Ectodermal cell (in vitro differentiated cells): ENCODE measurements around the gene TMIGD3.

Experiments used
- H3K27ac ChIP-seq: 2 replicates; pipeline ENCODE4 v1.7.0; 2013; ENCODE audit warnings: mild to moderate bottlenecking, low read depth, low read length; ENCODE audit not compliant: insufficient read depth, poor library complexity, severe bottlenecking
- H3K27me3 ChIP-seq: 2 replicates; pipeline ENCODE4 v1.7.0; 2013; ENCODE audit warnings: mild to moderate bottlenecking, low read length; ENCODE audit not compliant: insufficient read depth, control insufficient read depth, poor library complexity, severe bottlenecking
- H3K36me3 ChIP-seq: one replicate; pipeline ENCODE4 v1.7.0; 2013; ENCODE audit warnings: low read length; ENCODE audit not compliant: control insufficient read depth, insufficient read depth
- H3K4me1 ChIP-seq: one replicate; pipeline ENCODE4 v1.7.0; 2013; ENCODE audit warnings: low read length; ENCODE audit not compliant: control insufficient read depth, insufficient read depth
- H3K4me3 ChIP-seq: 2 replicates; pipeline ENCODE4 v1.7.0; 2013; ENCODE audit warnings: low read depth, low read length, control low read depth; ENCODE audit not compliant: insufficient read depth
- H3K9me3 ChIP-seq: 2 replicates; pipeline ENCODE4 v1.7.0; 2013; ENCODE audit warnings: mild to moderate bottlenecking, low read length, moderate library complexity; ENCODE audit not compliant: control insufficient read depth
- WGBS, 2 experiments: methylation state at CpG; one replicate each; pipeline ENCODE4 v1.1.7; 2013; ENCODE audit warnings: missing lambda C conversion rate in 2 of 2; 5-methylcytosine and 5-hydroxymethylcytosine counted together

TMIGD3 gene

DNA sequence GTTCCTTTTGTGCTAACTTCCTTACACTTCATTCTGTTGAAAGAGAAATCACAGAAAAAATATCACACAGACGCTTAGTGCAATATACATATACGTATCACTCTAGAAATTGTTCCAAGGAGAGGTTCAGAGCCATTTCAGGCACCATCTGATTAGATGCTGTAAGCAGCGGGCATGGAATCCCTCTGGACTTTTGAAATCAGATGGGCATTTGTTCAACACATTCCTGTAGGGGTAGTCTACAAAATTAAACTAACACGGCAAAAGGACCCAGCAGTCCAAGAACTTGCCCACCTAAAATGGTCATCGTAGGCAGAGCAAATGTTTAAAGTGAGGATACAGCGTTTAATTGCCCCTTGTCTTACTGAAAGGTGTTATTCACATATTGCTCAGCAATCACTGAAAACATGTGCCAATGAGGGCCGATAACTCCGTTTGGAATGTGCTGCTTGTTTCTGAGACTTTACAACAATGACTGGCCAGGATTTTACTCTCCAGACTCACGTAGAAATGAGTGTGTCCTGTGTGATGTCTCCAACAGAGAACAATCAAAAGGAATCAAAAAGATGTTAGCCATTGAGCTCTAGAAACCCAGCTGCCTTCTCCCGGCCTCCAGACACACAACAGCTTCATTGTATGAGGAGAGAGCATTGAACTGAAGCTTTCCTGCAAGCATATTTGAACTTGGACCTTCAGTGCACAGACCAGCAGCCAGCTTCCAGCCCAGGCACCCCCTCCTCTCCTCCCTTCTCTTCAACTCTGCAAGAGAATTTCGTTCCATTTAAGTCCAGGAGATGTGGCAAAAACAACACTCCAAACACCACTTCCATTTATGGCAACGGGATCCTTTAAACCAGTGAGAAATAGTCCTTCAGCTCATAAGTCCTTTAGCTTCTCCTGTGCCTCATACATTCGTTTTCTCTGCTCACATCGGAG, 32.1 kb upstream of the TMIGD3 start:
- H3K4me1 ChIP-seq, result peaks cover 4% of the 10 kb centered on the region
- H3K27me3 ChIP-seq, result no peaks in the 10 kb centered on the region
- H3K4me3 ChIP-seq, result no peak overlapping the region
- WGBS, 2 experiments, result 87 to 88% methylated on average over 12 to 14 of the region's 14 CpGs
- no peak overlapping the region for H3K27ac ChIP-seq
- H3K9me3 ChIP-seq, result no peaks in the 10 kb centered on the region
- no peaks in the 10 kb centered on the region for H3K36me3 ChIP-seq

GRCh38 chr1:111520053-111520452, 16.6 kb upstream of the TMIGD3 start:
- Histone ChIP-seq H3K9me3 (no peaks in the 10 kb centered on the region), H3K36me3 (no peaks in the 10 kb centered on the region), H3K27ac (no peak overlapping the region), H3K4me1 (no peaks in the 10 kb centered on the region), H3K4me3 (no peak overlapping the region), H3K27me3 (no peaks in the 10 kb centered on the region)
- 95 to 99% methylated on average over 3 of the region's 3 CpGs for WGBS, 2 experiments

DNA sequence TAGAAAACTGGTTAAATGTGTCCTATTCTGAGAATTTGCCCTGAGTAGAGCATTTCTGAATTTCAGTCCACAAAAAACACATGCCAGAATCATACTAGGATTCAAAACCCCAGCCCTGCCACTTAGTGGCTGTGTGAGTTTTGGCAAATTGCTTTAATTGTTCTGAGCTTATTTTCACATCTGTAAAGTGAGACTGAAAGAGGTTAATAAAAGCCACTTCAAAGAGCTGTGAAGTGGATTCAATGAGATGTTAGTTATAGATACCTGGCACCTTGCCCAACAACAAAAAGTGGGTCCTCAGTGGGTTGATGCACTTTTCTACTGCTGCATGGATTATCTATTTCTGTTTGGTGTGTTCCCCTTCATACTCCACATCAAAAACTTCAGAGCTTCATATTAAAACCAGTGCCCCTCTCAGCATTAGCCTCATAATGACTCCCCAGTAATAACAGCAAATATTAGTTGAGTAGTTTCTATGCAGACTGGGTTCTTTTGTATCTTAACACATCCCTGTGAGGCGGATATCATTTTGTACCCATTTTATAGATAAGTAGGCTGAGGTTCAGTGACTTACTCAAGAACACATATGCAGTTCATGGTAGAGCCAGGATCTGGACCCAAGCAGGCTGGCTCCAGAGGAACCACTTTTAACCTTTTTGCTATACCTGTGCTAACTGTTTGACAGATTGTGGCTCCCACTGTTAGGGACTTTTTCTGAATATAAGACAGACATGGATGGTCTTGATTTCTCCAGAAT, 14.2 kb upstream of the TMIGD3 start:
- H3K27me3 ChIP-seq, result no peaks in the 10 kb centered on the region
- no peaks in the 10 kb centered on the region for H3K36me3 ChIP-seq
- H3K9me3 ChIP-seq, result no peaks in the 10 kb centered on the region
- no peak overlapping the region for H3K27ac ChIP-seq
- H3K4me1 ChIP-seq, result no peaks in the 10 kb centered on the region
- no peak overlapping the region for H3K4me3 ChIP-seq
- WGBS, 2 experiments, result 85 to 96% methylated on average over 1 of the region's 1 CpG

DNA sequence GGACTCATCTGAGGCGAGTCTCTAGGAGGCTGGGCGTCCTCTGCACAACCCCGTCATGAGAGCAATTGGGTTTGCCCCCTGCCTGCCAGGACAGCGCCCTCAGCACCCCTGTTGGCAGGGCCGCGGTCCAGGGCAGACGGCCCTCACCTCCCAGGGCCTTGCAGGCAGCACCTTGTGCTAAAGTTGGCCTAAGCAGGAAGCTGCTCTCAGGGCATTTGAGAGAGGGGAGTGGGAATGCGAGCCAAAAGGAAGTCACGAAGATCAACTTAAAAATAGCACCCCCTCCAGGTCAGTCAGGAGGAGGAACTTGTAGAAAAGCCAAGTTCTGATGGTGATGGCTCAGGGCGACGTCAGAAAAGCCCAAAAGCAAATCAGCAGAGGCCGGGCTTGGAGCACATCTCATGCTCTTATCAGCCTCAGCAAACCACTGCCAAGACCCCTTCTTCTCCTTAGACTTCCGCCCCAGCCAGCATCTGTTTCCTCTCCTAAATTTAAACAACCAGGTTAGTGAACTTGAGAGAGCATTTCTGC, 12.6 kb upstream of the TMIGD3 start:
- H3K4me1 ChIP-seq, result no peaks in the 10 kb centered on the region
- H3K4me3 ChIP-seq, result no peak overlapping the region
- H3K36me3 ChIP-seq, result no peaks in the 10 kb centered on the region
- no peak overlapping the region for H3K27ac ChIP-seq
- H3K9me3 ChIP-seq, result no peaks in the 10 kb centered on the region
- WGBS, 2 experiments, result 87 to 90% methylated on average over 13 of the region's 13 CpGs
- H3K27me3 ChIP-seq, result no peaks in the 10 kb centered on the region

- Histone ChIP-seq H3K27me3 (no peaks in the 10 kb centered on the region), H3K36me3 (no peaks in the 10 kb centered on the region), H3K27ac (no peak overlapping the region), H3K4me3 (no peak overlapping the region), H3K9me3 (no peaks in the 10 kb centered on the region), H3K4me1 (no peaks in the 10 kb centered on the region)
- 94% methylated on average over 40 of the region's 40 CpGs for WGBS, 2 experiments
Observed at GRCh38 chr1:111515291-111516004, 12.0 kb upstream of the TMIGD3 start.

DNA sequence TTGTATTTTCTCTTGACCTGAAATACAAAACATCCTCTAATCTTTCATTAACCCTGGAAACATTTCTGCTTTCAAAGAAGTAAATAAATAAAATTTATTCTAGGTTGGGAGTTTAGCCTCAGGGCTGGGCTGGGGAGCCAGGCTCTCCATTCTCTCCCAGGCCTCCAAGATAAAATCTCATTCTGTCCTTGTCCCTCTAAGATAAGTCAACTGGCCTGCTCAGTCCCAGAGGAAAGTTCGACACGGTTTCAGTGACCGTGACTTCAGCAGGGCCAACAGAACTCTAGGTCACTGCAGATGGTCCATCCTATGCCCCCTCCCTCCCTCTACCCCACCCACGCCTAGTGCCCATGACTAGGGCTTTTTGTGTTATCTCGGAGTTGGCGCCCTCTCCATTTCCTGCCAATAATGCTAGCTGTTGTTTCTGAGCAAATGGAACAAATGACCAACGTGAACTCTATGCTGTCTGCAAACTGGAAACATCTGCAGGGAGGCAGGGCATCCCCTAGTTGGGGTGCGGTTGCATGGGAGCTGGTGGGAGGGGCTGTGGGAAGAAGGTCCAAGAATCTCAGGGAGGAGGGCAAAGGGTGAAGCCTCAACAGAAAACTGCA, 10.1 kb upstream of the TMIGD3 start:
- no peaks in the 10 kb centered on the region for H3K9me3 ChIP-seq
- no peak overlapping the region for H3K27ac ChIP-seq

DNA sequence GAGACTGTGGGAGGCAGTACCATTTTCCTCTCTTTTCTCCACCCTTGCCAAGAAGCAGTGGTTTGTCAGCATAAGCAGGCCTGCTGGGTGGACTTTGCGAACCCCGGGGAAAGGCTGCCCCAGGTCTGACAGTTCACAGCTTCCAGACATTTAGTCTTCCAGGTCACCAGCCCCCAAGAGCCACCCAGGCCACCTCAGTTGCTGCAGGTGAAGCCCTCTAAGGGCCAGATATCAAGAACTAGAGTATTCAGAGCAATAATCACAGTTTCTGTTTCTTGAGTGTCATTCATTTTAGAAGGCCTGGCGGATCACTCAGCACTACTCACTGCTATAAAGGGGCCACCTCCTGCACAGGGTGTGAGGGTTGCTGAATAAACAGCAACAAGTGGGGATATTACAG, 9.5 kb upstream of the TMIGD3 start:
- Histone ChIP-seq H3K36me3 (no peaks in the 10 kb centered on the region), H3K4me1 (no peaks in the 10 kb centered on the region), H3K27me3 (no peaks in the 10 kb centered on the region), H3K9me3 (no peaks in the 10 kb centered on the region), H3K4me3 (no peak overlapping the region), H3K27ac (no peak overlapping the region)
- 93 to 95% methylated on average over 3 of the region's 3 CpGs for WGBS, 2 experiments

More for the DNA sequence above, 10.1 kb upstream of the TMIGD3 start:
- 81 to 82% methylated on average over 8 of the region's 8 CpGs for WGBS, 2 experiments
- Histone ChIP-seq H3K27me3 (no peaks in the 10 kb centered on the region), H3K4me3 (no peak overlapping the region), H3K36me3 (no peaks in the 10 kb centered on the region), H3K4me1 (no peaks in the 10 kb centered on the region)

- Histone ChIP-seq H3K9me3 (no peaks in the 10 kb centered on the region), H3K36me3 (no peaks in the 10 kb centered on the region), H3K4me3 (no peak overlapping the region), H3K27ac (no peak overlapping the region), H3K4me1 (peaks cover 3% of the 10 kb centered on the region), H3K27me3 (no peaks in the 10 kb centered on the region)
- WGBS, 2 experiments, result 89 to 93% methylated on average over 5 of the region's 5 CpGs
Observed at GRCh38 chr1:111512132-111512889, 8.9 kb upstream of the TMIGD3 start.

DNA sequence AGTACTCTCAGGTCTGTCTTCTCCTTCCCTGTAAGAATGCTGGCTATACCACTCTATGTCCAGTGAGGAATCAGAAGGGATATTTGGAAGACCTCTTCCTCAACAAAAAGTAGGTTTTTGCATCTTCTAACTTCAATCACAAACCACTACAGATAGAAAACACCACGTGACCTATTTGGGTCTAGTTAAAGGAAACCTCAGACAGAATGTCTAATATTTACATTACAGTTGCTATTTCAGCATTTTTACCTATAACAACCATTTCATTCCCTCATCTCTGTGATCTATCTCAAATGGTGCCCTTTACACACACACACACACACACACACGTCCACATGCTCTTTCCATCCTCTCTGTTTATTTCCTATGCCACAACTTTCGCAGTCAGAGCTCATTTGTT, 7.9 kb upstream of the TMIGD3 start:
- H3K4me1 ChIP-seq, result peaks cover 5% of the 10 kb centered on the region
- no peaks in the 10 kb centered on the region for H3K9me3 ChIP-seq
- no peaks in the 10 kb centered on the region for H3K27me3 ChIP-seq
- H3K27ac ChIP-seq, result no peak overlapping the region
- WGBS, 2 experiments, result 78 to 81% methylated on average over 3 of the region's 3 CpGs
- H3K4me3 ChIP-seq, result no peak overlapping the region
- no peaks in the 10 kb centered on the region for H3K36me3 ChIP-seq
